Activated CD4-positive, alpha-beta T cell treated with anti-CD3 and anti-CD28 coated beads, Interleukin-2, amount 50 U/mL, for 1 hour (primary cell): Measurements from ENCODE around the gene HCFC1R1.

Source experiments
- DNase-seq: peaks from one replicate; pipeline ENCODE4 v3.0.0-alpha.2; 2020

The HCFC1R1 gene

DNA sequence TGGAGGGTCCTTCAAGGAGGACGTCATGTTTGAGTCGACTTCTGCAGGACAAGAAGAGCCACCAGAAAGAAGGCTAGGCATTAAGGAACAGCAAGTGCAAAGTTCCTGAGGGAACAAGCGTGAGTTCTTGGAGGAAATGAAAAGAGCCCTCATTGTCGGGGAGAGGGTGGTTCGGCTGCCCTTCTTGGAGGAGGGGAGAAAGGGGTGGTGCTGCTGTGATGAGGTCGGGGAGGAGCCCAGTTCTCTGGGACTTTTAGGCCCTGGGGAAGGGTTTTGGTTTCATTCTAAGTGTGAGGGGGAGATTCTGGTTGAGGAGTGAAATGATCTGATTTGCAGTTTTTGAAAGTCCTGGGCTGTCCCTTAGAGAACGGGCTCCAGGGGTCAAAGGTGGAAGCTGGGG, 8.9 kb upstream of the HCFC1R1 start:
- DNase-seq = no peak

DNA sequence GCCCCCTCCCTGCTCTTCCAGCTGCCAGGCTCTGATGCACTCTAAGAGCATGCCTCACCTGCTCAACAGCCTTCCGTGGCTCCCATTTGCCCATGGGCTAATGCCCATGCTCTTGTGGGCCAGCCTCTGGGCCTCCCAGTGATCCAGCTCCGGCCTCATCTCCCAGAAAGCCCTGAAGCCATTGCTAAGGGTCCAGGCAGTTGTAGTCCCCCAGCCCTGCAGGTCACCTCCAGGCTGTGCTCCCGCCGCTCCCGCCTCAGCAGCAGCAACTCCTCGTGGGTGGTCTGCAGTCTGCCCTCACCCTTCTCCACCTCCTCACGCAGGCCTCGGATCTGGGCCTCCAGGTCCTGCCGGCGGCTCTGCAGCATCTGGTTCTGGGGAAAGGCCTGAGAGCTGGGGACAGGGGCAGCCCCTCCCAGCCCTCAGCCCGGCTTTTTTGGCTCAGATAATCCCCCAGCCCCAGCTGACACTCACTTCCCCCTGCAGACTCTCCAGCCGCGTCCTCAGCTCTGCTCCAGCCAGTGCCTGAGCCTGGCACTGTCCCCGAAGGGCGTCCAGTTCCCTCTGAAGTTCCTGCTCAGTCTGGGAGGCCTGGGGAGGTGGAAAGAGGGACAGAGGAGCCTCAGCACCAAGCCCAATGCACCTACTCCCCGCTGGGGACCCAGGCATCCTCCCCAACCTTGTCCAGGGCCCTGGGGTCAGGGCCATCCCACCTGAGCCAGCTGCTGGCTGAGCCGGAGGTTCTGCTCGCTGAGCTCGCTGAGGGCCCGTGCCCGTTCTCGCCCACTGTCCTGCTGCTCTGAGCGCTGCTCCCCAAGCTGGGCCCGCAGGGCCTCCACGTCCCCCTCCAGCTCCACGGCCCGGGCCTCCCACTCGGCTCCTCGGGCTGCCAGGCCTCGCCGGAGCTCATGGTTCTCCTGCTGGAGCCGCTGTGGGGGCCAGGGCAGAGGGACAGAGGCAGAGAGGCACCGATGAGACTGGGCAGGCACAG, 6.8 kb upstream of the HCFC1R1 start:
- DNase-seq = no peak

DNA sequence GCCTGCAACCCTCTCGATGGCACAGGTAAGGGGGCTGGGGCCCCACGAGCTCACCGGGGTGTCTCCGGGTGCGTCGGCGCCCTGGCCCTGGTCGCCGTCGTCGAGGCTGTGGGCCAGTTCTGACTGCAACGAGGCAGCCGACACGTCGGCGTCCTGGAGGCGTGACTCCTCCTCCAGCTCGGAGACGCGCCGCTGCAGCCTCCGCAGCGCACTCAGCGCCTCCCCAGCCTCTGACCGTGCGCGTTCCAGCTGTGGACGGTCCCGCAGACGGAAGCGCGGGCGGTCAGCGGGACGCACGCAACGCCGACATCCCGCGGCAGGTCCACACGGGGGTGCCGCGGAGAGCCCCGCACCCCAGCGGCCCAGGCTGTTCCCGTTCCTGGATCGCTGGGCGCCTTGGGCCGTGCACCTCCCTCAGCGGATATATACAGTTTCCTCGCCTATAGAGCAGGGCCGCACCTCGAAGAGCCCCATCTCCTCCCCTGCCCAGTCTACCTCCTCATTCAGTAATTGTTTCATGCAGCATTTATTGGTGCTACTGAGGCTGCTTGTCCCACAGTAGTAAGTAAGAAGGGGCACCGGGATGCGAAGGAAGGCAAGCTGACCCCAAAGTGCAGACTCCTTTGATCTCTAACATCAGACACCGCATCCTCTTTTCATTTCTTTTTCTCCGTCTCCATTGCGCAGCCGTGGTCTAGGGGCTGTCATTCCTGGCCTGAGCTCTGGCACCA, 5.9 kb upstream of the HCFC1R1 start:
- DNase-seq = no peak

DNA sequence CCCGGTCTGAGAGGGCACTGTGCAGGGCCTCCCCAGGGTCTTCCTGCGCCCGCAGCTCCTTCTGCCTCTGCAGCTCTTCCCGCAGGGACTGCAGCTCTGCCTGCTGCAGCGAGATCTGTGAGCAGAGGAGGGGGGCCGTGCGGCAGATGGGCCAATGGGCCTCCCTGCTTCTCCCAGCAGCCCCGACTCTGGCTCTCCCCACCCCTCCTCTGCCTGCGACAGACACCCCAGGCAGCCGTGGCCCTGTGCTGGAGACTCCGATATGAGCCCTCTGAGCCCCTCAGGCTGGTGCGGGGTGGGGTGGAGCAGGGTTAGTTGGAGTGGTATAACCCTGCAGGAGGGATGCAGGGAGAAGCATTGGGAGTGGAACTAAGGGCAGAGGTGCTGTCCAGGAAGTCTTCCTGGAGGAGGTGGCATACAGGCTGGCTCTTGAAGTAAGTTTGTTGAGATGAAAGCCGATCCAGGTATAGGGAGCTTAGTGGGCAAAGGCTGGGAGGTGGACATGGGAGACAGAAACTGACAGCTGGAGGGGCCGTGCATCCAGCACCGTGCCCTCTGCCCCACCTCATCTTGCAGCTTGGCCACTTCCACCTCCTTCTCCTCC, 5.1 kb upstream of the HCFC1R1 start:
- DNase-seq = no peak

DNA sequence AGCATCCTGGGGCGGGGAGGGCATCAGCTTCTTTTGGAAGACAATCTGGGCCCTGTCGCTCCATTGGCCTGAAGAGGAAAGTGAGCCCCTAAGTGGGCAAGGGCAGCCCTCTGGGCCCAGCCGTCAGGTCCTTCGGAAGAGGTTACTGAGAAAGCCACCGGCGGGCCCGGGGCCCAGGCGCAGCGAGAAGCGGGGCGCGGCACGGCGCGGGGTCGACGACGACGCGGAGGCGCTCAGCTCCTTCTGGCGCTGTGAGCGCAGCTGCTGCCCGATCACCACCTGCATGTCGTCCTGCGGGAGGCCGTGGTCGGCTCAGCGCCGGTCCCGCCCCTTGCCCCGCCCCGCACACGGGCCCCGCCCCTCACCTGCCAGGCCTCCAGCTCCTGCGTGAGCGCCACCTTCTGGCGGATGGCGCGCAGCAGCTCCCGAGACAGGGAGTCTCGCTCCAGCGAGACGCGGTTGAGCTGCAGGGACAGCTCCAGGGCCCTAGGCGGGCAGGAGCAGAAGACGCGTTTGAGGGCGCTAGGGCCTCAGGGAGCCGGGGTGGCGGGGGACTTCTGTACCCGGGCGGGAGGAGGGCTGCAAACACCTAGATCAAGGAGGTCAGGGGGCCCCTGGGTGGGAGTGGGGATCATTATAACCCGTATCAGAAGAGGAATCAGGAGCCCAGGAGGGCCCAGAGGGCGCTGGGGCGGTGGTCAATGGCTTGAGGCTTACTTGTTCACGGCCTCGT, 4.4 kb upstream of the HCFC1R1 start:
- DNase-seq = peak; percentile 88

DNA sequence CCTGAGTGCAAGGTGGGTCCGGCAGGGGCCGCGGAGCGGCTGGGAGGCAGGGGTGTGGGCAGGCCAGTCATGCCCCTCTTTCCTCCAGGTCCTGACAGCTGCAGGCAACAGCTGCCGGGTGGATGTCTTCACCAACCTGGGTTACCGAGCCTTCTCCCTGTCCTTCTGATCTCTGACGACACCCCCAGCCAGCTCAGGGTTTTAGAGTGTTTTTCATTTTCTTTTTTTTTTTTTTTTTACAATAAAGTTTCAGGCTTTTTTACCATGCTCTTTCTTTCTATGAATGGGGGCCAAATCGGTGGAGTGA, 3.7 kb upstream of the HCFC1R1 start:
- DNase-seq = no peak

DNA sequence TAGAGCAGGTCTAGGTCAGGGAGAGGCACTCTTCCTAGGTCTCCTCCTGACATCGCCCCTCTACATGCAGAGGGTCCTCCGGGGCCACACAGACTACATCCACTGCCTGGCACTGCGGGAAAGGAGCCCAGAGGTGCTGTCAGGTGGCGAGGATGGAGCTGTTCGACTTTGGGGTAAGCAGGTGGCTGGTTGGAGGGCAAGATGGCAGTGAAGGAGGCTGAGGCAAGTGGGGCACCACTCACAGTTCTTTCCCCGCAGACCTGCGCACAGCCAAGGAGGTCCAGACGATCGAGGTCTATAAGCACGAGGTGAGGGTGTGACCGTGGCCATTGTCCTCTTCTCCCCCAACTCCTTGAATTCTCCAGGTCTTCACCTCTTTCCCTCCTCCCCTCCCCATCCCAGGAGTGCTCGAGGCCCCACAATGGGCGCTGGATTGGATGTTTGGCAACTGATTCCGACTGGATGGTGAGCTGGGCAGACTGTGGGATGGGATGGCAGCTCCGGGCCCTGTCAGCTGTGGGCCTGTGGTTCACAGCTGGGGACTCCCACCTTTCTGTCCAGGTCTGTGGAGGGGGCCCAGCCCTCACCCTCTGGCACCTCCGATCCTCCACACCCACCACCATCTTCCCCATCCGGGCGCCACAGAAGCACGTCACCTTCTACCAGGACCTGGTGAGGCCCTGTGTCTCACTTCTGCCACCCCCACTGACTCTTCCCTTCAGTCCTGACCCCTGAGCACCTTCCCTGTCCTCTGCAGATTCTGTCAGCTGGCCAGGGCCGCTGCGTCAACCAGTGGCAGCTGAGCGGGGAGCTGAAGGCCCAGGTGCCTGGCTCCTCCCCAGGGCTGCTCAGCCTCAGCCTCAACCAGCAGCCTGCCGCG, 3.1 kb upstream of the HCFC1R1 start:
- no peak for DNase-seq

DNA sequence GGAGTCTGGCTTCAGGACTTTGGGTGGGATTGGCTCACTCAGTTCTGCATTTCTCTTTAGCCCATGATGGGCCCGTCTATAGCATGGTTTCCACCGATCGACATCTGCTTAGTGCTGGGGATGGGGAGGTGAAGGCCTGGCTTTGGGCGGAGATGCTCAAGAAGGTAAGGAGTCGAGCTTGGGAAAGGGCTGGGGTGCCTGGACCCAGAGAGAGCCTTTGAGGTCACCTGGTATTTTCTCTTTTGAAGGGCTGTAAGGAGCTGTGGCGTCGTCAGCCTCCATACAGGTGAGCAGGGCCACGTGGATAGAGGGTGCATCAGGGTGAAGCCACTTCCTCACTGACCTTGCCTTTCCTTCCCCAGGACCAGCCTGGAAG, 2.2 kb upstream of the HCFC1R1 start:
- DNase-seq = no peak

DNA sequence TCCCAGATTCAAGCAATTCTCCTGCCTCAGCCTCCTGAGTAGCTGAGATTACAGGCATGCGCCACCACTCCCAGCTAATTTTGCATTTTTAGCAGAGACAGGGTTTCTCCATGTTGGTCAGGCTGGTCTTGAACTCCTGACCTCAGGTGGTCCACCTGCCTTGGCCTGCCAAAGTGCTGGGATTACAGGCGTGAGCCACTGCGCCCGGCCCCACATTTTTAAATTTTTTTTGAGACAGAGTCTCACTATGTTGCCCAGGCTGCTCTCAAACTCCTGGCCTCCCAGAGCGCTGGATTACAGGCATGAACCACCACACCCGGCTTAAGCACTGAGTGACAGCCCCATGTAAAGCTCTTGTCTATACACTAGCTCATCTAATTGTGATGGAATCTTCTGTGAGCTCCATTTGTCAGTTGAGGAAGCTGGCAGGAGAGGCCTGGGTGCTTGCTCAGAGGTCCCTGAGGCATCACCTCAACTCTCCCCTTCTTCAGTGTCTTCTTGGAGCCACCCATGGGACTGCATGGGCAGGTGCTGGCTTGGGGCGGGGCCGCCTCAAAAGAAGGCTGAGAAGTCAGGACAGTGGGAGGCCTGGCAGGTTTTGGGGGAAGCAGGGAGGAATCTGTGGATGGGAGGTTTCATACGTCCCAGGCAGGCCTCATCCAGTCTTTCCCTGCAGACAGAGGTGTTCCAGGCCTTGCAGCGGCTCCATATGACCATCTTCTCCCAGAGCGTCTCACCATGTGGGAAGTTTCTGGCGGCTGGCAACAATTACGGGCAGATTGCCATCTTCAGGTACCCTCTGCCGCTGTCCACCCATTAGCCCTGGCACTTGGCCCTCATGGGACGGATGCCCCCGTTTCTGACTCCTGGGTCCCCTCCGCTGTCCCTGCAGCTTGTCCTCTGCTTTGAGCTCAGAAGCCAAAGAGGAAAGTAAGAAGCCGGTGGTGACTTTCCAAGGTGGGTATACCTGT, 1.6 kb upstream of the HCFC1R1 start:
- DNase-seq = no peak

DNA sequence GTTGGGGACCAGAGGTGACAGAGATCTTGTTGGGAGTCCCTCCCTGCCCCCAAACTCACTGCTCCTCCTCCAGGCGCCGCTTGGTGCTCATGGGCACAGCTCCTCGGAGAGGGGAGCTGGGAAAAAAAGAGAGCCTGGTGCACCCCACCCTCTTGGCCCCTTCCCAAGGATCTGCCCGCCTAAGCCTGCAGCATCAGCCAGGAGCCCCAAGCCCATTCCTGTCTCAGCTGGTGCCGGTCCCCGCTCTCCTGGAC, 400 bp downstream of the HCFC1R1 start:
- no peak for DNase-seq

DNA sequence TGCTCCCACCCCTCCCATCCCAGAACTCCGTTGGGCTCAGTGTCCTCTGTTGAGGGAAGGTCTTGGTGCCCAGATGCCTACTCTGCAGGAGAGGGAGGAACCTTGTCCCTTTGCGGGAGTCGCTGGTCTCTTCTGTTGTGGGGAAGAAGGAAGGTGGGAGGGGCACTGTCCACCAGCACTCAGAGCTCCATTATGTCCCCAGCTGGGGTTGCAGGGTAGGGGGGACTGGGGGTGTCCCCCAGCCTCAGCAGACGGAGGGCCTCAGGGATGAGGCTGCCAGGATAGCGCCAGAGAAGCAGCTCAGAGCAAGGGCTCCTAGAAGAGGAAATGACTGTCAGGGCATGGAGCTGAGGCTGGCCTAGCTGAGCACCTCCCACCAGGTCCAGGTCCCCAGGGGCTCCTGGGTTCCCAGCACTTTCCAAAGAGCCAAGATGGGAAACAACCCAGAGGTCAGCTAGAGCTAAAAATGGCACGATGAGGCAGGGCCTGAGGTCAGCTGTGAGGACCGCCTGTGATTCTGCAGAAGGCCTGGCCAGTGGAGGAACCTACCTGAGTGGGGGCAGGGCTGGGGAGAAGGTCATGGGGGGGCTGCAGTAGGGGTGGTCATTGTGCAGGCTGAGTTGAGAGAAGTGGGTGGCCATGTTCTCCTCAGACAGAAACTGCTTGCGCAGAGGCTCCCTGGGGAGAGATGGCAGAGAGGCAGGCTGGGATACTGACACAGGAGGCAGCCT, 893 bp downstream of the HCFC1R1 start:
- no peak for DNase-seq

DNA sequence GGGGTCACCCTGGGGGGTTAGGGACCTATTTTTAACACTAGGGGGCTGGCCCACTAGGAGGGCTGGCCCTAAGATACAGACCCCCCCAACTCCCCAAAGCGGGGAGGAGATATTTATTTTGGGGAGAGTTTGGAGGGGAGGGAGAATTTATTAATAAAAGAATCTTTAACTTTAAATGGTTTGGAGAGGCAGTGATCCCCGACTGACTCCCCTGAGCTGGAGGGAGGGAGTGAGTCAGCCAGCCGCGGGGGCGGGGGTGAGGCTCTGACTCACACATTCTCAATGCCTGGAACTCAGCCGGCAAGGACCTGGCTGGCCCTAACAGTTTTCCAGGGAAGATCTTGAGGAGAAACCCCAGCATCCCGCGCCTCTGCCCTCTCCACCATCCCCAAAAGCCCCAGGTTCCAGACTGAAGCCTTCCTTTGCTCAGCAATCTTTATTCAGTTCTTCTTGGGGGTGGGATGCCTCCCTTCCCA, 1.5 kb downstream of the HCFC1R1 start:
- DNase-seq = peak; percentile 81

DNA sequence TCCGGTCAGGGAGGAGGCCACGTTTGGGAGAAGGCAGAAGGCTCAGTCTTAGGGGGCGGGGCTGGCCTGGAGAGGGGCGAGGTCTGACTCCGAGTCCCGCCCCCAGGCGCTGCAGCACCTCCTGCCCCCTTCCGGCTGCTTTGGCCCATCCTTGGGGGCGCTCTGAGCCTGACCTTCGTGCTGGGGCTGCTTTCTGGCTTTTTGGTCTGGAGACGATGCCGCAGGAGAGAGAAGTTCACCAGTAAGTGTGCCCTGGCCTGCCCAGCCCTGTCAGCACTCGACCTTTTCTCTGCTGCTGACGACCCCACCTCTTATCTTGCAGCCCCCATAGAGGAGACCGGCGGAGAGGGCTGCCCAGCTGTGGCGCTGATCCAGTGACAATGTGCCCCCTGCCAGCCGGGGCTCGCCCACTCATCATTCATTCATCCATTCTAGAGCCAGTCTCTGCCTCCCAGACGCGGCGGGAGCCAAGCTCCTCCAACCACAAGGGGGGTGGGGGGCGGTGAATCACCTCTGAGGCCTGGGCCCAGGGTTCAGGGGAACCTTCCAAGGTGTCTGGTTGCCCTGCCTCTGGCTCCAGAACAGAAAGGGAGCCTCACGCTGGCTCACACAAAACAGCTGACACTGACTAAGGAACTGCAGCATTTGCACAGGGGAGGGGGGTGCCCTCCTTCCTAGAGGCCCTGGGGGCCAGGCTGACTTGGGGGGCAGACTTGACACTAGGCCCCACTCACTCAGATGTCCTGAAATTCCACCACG, 2.1 kb downstream of the HCFC1R1 start:
- DNase-seq = peak; percentile 79

DNA sequence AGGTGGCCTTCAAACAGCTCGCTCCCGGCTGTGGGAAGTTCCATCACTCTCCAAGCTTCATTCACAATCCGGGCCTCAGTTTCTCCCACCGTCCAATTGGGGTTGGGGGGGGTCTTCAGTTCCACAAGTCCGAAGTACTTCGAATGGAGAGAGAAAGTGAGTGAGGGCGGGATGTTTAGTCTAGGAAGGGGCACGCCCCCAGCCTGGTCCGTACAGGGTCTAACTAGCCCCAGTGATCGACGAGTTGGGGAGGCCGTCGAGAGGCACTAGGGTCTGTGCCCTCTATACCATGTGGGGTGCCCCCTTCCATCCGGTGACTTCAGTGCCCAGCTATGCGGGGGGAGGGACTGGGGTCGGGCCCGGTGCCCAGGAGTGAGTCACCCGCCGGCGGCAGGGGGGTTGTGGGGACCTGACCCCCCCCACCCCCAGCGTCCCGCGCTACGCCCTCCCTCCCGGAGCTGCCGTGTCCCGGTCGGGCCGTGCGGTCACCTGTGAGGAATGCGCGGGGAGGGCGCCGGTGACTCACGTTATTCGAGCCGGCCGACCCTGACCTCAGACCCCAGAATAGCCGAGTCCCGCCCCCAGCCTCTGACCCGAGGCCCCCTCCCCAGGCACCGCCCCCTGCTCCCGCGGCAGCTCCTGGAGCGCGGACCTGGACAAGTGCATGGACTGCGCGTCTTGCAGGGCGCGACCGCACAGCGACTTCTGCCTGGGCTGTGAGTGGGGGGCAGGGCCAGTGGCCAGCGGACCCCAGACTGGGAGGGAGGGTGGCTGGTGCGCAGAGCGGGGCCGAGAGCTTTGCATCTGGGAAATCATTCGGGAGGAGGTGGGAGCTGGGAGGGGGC, 2.9 kb downstream of the HCFC1R1 start:
- DNase-seq = peak; percentile 72

DNA sequence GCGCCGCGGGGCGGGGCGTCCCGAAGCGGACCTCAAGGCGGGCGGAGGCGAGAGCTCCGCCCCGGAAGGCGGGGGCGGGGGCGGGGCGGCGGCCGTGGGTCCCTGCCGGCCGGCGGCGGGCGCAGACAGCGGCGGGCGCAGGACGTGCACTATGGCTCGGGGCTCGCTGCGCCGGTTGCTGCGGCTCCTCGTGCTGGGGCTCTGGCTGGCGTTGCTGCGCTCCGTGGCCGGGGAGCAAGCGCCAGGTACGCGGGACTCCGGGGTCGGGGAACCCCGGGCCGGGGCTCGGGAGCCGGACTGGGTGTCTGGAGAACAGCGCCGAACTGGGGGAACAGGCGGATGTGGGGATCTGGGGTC, 3.5 kb downstream of the HCFC1R1 start, which contains the start of gene TNFRSF12A:
Gene TNFRSF12A, plus strand, starts transcription at position 122 of the 357 bp plus-strand sequence. Its CDS starts 30 bp downstream, at position 152.
- DNase-seq = peak; percentile 56

DNA sequence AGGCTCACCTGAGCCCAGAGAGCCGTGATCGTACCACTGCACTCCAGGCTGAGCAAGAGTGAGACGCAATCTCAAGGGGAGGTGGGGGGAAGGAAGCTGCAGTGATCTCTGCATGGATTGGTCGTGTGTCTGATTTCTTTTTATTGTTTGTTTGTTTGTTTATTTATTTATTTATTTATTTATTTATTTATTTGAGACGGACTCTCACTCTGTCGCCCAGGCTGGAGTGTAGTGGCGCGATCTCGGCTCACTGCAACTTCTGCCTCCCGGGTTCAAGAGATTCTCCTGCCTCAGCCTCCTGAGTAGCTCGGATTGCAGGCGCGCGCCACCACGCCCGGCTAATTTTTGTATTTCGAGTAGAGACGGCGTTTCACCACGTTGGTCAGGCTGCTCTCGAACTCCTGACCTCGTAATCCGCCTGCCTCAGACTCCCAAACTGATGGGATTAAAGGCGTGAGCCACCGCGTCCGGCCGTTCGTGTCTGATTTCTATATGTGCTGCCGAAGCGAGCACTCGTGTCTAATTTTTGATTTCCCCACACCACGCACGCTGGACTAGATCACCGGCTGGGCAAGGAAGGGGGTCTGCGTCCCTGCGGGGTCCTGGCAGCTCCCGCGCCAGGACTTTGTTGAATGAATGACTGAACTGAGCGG, 4.0 kb downstream of the HCFC1R1 start:
- DNase-seq = no peak

DNA sequence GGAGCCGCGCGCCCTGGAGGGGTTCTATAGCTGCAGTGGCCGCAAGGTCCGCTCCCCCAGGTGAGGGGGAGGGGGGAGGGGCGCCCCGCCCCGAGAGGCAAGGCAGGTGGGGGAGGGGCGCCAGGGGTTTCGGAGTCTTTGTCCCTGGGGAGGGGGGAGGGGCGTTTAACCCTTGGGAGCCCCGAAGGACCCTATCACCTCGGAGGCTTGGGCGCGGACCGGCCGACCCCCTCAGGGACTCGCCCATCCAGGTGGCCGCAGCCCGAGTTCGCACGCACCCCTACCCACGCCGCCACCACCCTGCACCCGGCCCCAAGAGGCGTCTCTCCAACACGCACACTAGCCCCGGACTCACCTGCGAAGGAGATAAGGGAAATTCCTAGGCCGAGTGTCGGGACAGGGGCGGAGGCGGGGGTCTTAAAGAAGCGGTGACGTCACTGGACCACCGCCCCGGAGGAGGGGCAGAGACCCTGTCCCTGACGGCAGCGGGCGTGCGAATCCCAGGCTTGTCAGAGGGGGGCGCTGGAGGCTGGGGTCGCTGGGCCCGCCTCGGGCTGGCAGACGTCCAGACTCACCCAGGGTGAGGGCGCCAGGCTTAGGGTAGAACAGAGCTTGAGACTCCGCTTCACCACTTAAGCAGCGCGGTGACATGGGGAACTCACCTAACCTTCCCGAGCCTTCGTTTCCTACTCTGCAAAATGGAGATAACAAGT, 5.8 kb downstream of the HCFC1R1 start, which contains the start of gene CLDN6:
Gene CLDN6, minus strand, starts transcription at position 390 of the 713 bp plus-strand sequence. CDS start 2,162 bp downstream, outside the sequence.
- DNase-seq = no peak
